Activated naive CD4-positive, alpha-beta T cell treated with anti-CD3 and anti-CD28 coated beads, Interleukin-2, amount 10 ng/mL, durations not matched to agents 7 days and 5 days (primary cell): ENCODE measurements around the gene TMCC2.
"Not testable (repeated sequence)": the region's sequence is repeated elsewhere in the genome, so short reads cannot be mapped to it uniquely, and the experiment has no call there.

Experiments used
- CTCF ChIA-PET: fragments of 350-600 bp; sonication (Branson Sonifier 250); formaldehyde crosslinking; loops from one replicate; lab custom pipeline; 2021; ENCODE audit warnings: antibody characterized with exemption; lab: Charles Lee
- DNase-seq: peaks from one replicate; pipeline ENCODE4 v3.0.0-alpha.2; 2020
- H3K27ac Mint-ChIP-seq: one replicate; pipeline ENCODE4 v1.8.0; 2021; ENCODE audit warnings: mild to moderate bottlenecking, moderate library complexity, mixed read lengths
- H3K27me3 Mint-ChIP-seq: one replicate; pipeline ENCODE4 v1.8.0; 2021; ENCODE audit warnings: mild to moderate bottlenecking, mixed read lengths
- H3K36me3 Mint-ChIP-seq: one replicate; pipeline ENCODE4 v1.8.0; 2021; ENCODE audit warnings: mixed read lengths
- H3K4me1 Mint-ChIP-seq: one replicate; pipeline ENCODE4 v1.8.0; 2021; ENCODE audit warnings: mixed read lengths
- H3K4me3 Mint-ChIP-seq: one replicate; pipeline ENCODE4 v1.8.0; 2021; ENCODE audit warnings: mild to moderate bottlenecking, moderate library complexity, mixed read lengths
- H3K9me3 Mint-ChIP-seq: one replicate; pipeline ENCODE4 v1.8.0; 2021; ENCODE audit warnings: mixed read lengths

Gene TMCC2

DNA sequence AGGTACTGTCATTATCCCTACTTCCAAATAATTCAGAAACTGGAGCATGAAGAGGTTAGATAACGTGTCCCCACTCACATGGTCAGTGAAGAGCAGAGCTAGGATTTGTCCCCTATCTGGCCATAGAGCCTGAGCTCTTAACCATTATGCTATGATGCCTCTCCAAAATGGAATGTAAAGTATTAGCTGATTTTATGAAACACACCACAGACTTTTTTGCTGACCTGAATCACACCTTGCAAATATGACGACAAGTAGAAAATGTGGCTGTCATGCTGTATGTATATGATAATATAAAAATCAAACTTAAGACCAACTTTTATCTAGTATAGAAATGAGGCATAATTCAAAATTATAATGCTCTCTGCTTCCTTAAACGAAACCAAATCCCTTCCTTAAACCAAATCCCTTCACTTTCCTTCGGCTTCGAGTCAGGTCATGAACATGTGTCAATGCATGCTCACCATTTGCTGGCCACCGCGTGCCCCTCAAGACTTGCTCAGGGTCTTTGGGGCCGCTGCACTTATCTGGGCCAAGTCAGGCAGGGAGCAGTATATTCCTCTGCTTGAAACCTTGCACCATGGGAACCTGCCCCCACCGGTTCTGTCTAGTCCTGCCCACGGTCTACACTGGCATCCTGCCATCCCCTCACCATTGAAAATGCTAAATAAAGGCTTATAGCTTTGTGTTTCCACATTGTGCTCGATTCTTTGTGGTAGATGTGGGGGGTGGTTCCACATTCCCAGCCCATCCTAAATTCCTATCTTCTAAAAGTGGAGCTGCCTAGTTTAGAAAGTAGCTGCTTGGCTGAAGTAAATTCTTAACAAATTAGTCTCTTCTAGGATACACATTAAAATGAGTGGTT is 1.6 kb upstream of the TMCC2 start:
- H3K27me3 Mint-ChIP-seq: peaks cover 55% of the 10 kb centered on the region
- no peak for DNase-seq
- no peak overlapping the region for H3K4me3 Mint-ChIP-seq
- peaks cover 28% of the 10 kb centered on the region for H3K4me1 Mint-ChIP-seq
- H3K27ac Mint-ChIP-seq: no peak overlapping the region
- no peaks in the 10 kb centered on the region for H3K9me3 Mint-ChIP-seq
- CTCF ChIA-PET: interaction anchor here (1.3 to 1.6 kb wide), 2 partner anchors 8 to 30 kb away, joined by 5 read pairs; no protein-coding TSS in a partner anchor
- H3K36me3 Mint-ChIP-seq: no peaks in the 10 kb centered on the region

DNA sequence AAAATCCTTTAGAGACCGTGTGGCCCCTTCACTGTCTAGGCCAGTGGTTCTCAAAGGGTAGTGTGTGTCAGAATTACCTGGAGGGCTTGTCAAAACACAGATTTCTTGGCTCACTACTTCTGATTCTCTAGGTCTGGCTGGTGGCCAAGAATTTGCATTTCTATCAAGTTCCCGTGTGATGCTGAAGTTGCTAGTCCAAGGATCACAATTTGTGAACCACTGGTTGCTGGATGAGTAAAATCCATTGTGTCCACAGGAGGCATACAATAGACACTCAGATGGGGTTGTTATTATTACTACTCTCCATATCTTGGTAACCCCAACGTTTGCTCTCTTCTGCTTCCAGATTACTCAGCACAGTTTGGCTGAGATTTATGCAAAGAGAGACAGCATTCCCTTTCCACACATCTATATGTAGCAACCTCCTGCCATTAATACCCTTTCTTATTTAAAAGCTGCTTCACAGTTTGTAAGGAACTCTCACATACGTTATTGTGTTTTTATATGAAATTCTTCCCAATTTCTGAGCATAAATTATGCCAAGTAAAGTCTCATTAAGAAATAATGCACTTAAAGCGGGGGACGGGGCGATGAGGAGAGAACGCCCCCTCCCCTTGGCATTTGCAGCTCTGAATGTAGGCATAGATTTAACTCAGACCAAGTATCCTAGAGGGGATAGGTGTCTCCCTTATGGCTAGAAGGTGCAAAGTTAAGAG is 720 bp upstream of the TMCC2 start:
- CTCF ChIA-PET: interaction anchor here (0.9 to 7.8 kb wide), 8 partner anchors 9 to 251 kb away, joined by 3 to 224 read pairs (median 5); no protein-coding TSS in a partner anchor
- DNase-seq: no peak
- Mint-ChIP-seq H3K27ac (no peak overlapping the region), H3K9me3 (no peaks in the 10 kb centered on the region), H3K36me3 (no peaks in the 10 kb centered on the region), H3K4me3 (peak overlapping the region; percentile 74), H3K27me3 (peaks cover 55% of the 10 kb centered on the region), H3K4me1 (peaks cover 30% of the 10 kb centered on the region)

GRCh38 chr1:205228093-205228521 is 361 bp downstream of the TMCC2 start:
- CTCF ChIA-PET: interaction anchor here (0.8 to 7.8 kb wide), 17 partner anchors 9 to 252 kb away, joined by 3 to 224 read pairs (median 7); partner anchors contain the start of gene RBBP5
- Mint-ChIP-seq H3K27me3 (peaks cover 47% of the 10 kb centered on the region), H3K36me3 (no peaks in the 10 kb centered on the region), H3K9me3 (no peaks in the 10 kb centered on the region), H3K27ac (peak overlapping the region; percentile 3), H3K4me1 (peaks cover 38% of the 10 kb centered on the region), H3K4me3 (peak overlapping the region; percentile 82)
- DNase-seq: no peak

- CTCF ChIA-PET: interaction anchor here (0.7 to 7.8 kb wide), 26 partner anchors 9 to 240 kb away, joined by 3 to 224 read pairs (median 4); partner anchors contain the start of gene RBBP5
- H3K4me1 Mint-ChIP-seq: peaks cover 40% of the 10 kb centered on the region
- H3K4me3 Mint-ChIP-seq: peak overlapping the region; percentile 82
- DNase-seq: peak; percentile 80
- no peaks in the 10 kb centered on the region for H3K9me3 Mint-ChIP-seq
- no peak overlapping the region for H3K27ac Mint-ChIP-seq
- H3K27me3 Mint-ChIP-seq: peaks cover 41% of the 10 kb centered on the region
- no peaks in the 10 kb centered on the region for H3K36me3 Mint-ChIP-seq
Observed at GRCh38 chr1:205229399-205229871, 1.7 kb downstream of the TMCC2 start.

- Mint-ChIP-seq H3K4me1 (peaks cover 40% of the 10 kb centered on the region), H3K4me3 (peak overlapping the region; percentile 82), H3K27ac (no peak overlapping the region), H3K27me3 (peaks cover 38% of the 10 kb centered on the region), H3K9me3 (no peaks in the 10 kb centered on the region), H3K36me3 (no peaks in the 10 kb centered on the region)
- CTCF ChIA-PET: interaction anchor here (0.7 to 7.8 kb wide), 26 partner anchors 8 to 241 kb away, joined by 3 to 224 read pairs (median 4); partner anchors contain the start of gene RBBP5
- DNase-seq: no peak
Observed at GRCh38 chr1:205229916-205230700, 2.4 kb downstream of the TMCC2 start.

- Mint-ChIP-seq H3K9me3 (no peaks in the 10 kb centered on the region), H3K36me3 (no peaks in the 10 kb centered on the region), H3K4me1 (peaks cover 40% of the 10 kb centered on the region), H3K27me3 (peaks cover 30% of the 10 kb centered on the region), H3K4me3 (no peak overlapping the region), H3K27ac (no peak overlapping the region)
- CTCF ChIA-PET: interaction anchor here (1.1 to 7.8 kb wide), 6 partner anchors 12 to 32 kb away, joined by 3 to 224 read pairs (median 7); no protein-coding TSS in a partner anchor
- no peak for DNase-seq
Observed at GRCh38 chr1:205230982-205231381, 3.2 kb downstream of the TMCC2 start.

GRCh38 chr1:205232127-205232820 is 4.5 kb downstream of the TMCC2 start:
- H3K4me1 Mint-ChIP-seq: peaks cover 42% of the 10 kb centered on the region

DNA sequence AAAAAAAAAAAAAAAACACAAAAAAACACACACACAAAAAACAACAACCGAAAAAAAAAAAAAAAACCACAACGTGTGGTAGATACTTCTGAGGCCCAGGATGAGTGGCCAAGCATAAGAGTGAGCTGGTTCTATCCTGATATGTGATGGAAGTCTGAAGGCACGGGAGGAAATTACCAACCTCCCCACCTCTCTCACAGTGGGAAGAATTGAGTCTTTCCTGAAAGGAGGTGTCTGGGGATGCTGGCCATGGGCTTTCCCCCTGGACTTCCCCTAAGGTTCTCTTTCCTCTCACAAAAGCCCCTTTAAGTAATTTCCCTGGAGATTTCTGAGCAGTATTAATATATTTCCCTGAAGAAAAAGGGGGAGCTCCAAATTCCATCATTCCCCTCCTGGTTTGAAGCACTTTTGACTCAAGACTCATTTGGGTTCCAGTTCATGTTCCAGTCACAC is 5.2 kb downstream of the TMCC2 start:
- Mint-ChIP-seq H3K27me3 (peaks cover 21% of the 10 kb centered on the region), H3K27ac (no peak overlapping the region), H3K9me3 (no peaks in the 10 kb centered on the region), H3K36me3 (no peaks in the 10 kb centered on the region), H3K4me1 (peaks cover 45% of the 10 kb centered on the region), H3K4me3 (no peak overlapping the region)
- DNase-seq: no peak
- CTCF ChIA-PET: interaction anchor here (1.2 to 7.8 kb wide), 2 partner anchors 21 to 28 kb away, joined by 5 to 224 read pairs; no protein-coding TSS in a partner anchor

More at GRCh38 chr1:205232127-205232820, 4.5 kb downstream of the TMCC2 start:
- H3K9me3 Mint-ChIP-seq: no peaks in the 10 kb centered on the region
- no peak overlapping the region for H3K4me3 Mint-ChIP-seq
- H3K27ac Mint-ChIP-seq: no peak overlapping the region
- no peak for DNase-seq
- CTCF ChIA-PET: interaction anchor here (7.8 kb wide), 1 partner anchor 22 kb away, joined by 224 read pairs; no protein-coding TSS in a partner anchor
- H3K36me3 Mint-ChIP-seq: no peaks in the 10 kb centered on the region
- H3K27me3 Mint-ChIP-seq: peaks cover 20% of the 10 kb centered on the region

GRCh38 chr1:205233986-205234385 is 6.2 kb downstream of the TMCC2 start:
- not testable (repeated sequence) for H3K9me3 Mint-ChIP-seq, H3K4me3 Mint-ChIP-seq, H3K36me3 Mint-ChIP-seq, DNase-seq, H3K27ac Mint-ChIP-seq
- CTCF ChIA-PET: interaction anchor here (1.2 to 7.8 kb wide), 3 partner anchors 20 to 172 kb away, joined by 3 to 224 read pairs (median 5); no protein-coding TSS in a partner anchor
- Mint-ChIP-seq H3K27me3 (peaks cover 13% of the 10 kb centered on the region), H3K4me1 (peaks cover 41% of the 10 kb centered on the region)

DNA sequence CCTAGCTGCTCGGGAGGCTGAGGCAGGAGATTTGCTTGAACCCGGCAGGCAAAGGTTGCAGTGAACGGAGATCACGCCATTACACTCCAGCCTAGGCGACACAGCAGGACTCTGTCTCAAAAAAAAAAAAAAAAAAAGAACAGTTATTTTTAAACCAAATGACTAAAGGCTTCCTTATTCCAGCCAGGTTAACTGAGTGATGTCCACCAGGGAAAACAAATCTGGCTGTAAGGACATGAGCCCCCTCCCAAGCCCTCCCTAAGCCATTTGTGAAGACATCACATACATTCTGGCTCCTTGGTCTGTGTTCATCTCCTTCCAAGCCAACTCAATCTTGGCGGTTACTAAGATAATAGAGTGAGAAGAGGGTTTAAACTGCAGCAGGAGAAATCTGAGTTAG is 8.2 kb downstream of the TMCC2 start:
- no peak for DNase-seq
- CTCF ChIA-PET: interaction anchor here (6.8 kb wide), 1 partner anchor 20 kb away, joined by 39 read pairs; no protein-coding TSS in a partner anchor
- no peaks in the 10 kb centered on the region for H3K9me3 Mint-ChIP-seq
- H3K27ac Mint-ChIP-seq: no peak overlapping the region
- H3K36me3 Mint-ChIP-seq: no peaks in the 10 kb centered on the region
- peaks cover 25% of the 10 kb centered on the region for H3K4me1 Mint-ChIP-seq
- no peak overlapping the region for H3K4me3 Mint-ChIP-seq
- peaks cover 14% of the 10 kb centered on the region for H3K27me3 Mint-ChIP-seq

- peaks cover 25% of the 10 kb centered on the region for H3K4me1 Mint-ChIP-seq
- DNase-seq: no peak
- CTCF ChIA-PET: interaction anchor here (4.4 to 6.8 kb wide), 2 partner anchors 8 to 19 kb away, joined by 29 to 39 read pairs; partner anchors contain the start of gene TMCC2
- H3K4me3 Mint-ChIP-seq: no peak overlapping the region
- no peaks in the 10 kb centered on the region for H3K36me3 Mint-ChIP-seq
- H3K27ac Mint-ChIP-seq: no peak overlapping the region
- H3K9me3 Mint-ChIP-seq: no peaks in the 10 kb centered on the region
- H3K27me3 Mint-ChIP-seq: peaks cover 14% of the 10 kb centered on the region
Observed at GRCh38 chr1:205236526-205236925, 8.8 kb downstream of the TMCC2 start.

GRCh38 chr1:205236951-205237475 is 9.3 kb downstream of the TMCC2 start:
- no peak for DNase-seq
- Mint-ChIP-seq H3K27ac (no peak overlapping the region), H3K9me3 (no peaks in the 10 kb centered on the region), H3K36me3 (no peaks in the 10 kb centered on the region), H3K27me3 (peaks cover 14% of the 10 kb centered on the region), H3K4me1 (peaks cover 24% of the 10 kb centered on the region), H3K4me3 (no peak overlapping the region)
- CTCF ChIA-PET: interaction anchor here (4.4 to 6.8 kb wide), 2 partner anchors 8 to 18 kb away, joined by 29 to 39 read pairs; partner anchors contain the start of gene TMCC2
